Fibroblast of peridontal ligament (primary cell): ENCODE measurements around the gene CAPRIN2.
A peak's percentile ranks its signal among the peaks of the same experiment; 100 is the strongest.

Experiments
- DNase-seq: peaks from one replicate; pipeline ENCODE4 v3.0.0-alpha.2; 2010; ENCODE audit errors: extremely low read depth

The CAPRIN2 gene

DNA sequence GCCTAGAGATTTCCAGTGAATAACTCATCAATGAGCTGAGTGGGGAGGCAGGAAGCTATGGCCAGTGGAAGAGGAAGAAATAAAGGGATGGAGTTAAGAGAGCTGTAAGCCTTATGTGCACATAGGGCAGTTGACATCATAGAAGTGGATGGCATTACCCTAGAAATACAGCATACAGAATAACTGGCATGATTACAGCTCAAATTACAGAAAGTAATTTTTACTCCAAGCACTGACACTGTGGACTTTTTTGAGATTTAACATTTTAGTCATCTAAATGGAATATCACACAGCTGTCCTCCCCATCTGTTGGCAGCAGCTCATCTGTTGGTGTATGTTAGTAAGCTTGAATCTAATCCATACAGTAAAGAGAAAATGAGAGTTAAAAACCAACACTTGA lies 53.7 kb downstream of the CAPRIN2 start:
- peak; percentile 60 for DNase-seq

DNA sequence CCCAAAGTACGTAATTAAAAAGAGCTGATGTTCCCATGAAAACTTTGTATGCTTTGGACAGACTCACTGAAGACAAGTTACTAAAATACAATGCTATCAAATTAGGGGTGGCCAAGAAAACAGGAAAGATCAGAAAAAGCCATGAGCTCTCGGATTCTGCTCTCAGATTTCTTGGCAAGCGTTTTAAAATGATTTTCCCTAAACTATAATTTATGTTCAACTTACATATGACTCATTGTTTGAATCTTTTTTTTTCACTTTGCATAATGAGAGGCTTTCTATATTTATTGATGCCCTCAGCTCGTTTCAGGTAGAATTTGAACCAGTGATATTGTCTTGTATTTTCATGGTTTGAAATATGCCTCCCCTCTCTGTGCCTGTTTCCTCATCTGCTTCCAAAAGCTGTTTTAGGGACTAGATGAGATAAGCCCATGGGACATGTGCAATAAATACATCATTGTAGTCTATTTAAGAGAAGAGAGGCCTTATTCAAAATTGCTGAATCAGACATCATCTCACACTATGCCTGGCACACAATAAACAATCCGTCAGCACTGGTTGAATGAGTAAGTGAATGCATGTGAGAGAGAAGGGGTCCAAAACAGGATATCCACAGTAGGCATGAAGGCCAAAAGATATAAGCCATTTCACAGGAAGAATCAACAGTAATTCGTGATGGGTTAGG lies 54.4 kb downstream of the CAPRIN2 start:
- DNase-seq, result peak; percentile 48

- no peak for DNase-seq
Observed at GRCh38 chr12:30698346-30698745, 56.4 kb downstream of the CAPRIN2 start.

DNA sequence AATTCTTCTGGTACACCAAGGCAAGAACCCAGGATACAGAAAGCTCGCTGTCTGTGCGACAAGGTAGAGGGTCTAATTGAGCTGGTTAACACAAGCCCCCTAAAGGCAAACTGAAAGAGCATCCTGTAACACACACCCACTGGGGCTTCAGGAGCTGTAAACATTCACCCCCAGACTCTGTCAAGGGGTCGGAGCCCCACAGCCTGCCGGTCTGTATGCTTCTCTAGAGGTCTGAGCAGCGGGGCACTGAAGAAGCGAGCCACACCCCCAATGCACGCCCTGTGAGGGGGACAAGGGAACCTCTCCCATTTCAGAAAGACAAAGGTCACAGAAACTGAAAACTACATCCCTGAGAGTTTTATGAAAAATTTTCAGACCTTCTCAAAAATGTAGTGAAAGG lies 57.8 kb downstream of the CAPRIN2 start:
- no peak for DNase-seq

DNA sequence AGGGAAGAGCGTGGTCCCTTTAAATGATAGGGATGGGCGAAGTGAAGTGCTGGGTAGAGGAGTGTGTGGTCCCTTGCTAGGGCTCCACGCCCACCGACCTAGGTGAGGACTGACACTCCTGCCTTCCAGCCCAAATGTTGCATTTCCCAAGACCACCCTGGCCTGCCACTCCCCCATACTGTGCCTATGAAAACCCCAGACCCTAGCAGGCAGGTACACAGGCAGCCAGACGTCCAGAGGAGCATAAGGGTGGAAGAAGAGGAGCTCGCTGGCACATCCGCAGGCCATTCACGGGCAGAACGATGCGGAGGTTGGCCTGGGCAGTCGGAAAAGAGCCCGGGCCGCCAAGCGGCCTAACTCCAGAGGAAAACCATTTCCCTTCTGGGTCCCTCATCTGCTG lies 58.3 kb downstream of the CAPRIN2 start:
- no peak for DNase-seq

- no peak for DNase-seq
Observed at GRCh38 chr12:30696103-30696408, 58.7 kb downstream of the CAPRIN2 start.

DNA sequence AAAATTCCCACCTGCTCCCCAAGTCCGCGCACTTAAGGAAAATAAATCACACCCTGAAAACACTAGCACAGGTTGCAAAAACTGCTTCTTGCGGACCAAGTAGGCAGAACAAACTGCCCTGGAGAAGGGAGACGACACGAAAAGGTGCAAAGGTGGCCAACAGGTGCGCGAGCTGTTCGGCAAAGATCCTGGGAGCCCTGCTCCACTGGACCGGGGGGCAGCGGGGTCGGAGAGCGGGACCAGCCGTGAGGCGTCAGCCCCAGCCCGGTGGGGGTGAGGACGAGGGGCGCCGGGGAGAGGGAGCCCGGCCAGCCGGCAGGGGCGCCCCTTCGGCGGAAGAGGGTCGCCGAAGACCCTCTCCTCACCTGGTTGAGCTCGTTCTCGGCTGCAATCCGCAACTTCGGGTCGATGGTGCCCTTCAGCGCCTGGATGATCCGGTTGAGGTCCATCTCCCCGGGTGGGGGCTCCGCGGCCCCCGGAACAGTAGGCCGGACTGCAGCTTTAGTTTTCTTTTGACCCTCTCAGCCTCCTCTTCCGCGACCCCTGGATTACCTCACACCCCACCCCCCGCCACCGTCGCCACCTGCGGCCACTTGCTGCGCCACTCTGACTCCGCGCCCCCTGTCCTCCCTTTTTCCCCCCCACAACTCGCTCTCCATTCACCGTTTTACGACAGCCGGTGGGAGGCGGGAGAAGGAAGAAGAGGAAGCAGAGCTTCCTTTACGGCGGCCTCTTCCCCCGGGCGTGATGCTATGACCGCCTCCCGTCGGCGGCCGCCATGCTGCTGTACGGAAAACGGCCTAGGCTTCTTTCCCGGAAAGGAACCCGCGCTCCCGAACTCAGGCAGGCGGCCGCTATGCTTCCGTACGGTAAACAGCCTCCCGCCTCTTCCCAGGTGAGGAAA lies 59.3 kb downstream of the CAPRIN2 start, which contains the start of gene IPO8:
Gene IPO8 (minus strand): TSS at position 671 of the 904 bp plus-strand sequence. CDS start 222 bp downstream, at position 449.
- DNase-seq, result peak; percentile 85

DNA sequence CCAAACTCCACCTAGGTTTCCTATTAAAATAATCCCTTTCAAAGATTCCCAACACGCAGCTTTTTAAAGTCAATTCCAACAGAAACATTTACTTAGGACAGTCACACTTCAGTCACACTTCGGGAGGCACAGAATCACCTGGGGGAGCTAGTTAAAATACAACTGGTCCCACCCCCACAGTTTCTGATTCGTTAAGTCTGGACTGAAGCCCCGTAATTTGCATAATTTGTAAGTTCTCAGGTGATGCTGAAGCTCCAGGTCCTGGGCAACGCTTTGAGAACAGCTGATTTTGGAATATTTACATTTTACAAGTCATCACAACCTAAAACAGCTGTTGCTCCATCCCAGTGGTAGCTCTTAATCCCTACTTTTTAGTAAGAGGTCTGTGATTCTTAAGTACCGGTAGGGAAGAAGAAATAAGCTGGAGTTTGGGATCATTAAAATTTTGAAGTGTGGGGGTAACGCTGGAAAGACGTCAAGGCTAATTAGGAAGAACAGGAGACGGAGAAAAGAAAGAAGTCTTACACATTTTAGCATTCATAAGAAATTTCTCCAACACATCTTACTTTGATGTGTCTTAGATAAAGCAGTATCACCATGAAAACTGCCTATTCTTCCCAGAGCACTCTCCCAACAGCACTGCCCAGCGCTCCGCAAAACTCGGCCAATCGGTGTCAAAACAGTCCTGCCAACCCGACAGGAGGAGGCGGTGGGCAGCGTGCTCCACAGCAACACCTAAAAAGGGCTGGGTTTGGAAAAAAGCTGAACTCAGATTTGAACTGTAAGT lies 60.1 kb downstream of the CAPRIN2 start:
- peak; percentile 49 for DNase-seq

GRCh38 chr12:30692470-30692869 lies 62.3 kb downstream of the CAPRIN2 start:
- DNase-seq, result peak; percentile 49

DNA sequence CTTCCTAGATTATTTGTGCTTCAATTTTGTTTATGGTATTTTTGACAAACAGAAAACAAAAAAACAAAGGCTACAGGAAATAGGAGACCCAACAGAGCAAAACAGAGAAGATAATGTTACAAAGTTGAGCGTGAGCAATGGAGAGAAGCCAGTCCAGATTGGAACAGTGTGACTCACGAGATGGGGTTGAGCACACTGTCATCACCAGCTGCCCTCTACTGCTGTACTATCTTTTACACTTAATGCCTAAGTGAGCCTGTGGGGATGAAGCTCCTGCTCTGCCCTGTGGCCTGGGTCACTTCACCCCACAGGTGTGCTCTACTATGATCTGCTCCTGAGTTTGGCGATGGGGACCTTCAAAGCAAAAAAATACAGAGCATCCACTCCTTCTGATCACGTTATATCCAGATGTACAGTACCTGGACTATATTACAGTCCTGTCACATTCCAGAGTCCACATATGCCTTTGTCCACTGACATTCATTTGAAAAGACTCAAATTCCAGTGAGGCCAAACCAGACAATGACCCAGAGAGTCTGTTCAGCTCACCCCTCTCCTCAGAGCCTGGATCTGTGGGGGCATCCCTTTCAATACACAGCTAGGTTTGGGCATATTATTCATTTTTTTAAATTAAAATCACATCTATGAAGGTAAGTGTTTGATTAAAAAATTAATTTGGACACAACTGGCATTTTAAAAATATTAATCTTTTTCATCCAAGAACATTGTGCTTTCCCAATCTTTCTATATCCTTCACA lies 63.5 kb downstream of the CAPRIN2 start:
- peak; percentile 85 for DNase-seq

- DNase-seq, result peak; percentile 68
Observed at GRCh38 chr12:30687265-30687986, 67.3 kb downstream of the CAPRIN2 start.

DNA sequence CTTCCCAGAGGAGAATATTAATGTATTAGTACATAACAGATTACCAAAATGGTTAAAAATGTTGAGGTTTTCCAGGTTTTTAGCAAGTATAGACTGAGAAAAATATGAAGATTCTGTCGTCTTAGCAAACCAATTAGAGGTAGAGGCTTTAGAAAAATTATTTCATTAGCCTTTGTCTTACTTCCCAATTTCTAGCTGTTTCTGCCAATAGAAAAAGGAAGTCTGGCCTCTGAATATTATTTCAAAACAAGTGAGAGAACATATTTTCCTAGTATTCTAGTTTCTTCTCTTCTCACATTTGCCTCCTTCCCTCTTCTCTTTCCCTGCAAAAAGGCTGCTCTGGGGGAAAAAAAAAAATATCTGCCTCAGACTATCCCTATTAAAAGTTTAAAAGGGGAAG lies 75.5 kb downstream of the CAPRIN2 start:
- no peak for DNase-seq

GRCh38 chr12:30678221-30678620 lies 76.5 kb downstream of the CAPRIN2 start:
- no peak for DNase-seq

- no peak for DNase-seq
Observed at GRCh38 chr12:30661210-30661609, 93.5 kb downstream of the CAPRIN2 start.
